ENCODE measurements around the gene ZGRF1. TPM values are rescaled to one million over a fixed set of nuclear protein-coding genes. Genes with fewer than 3 reads are reported as not detected.

Gene ZGRF1
- total RNA-seq, 1 donor from 2014 or later = 4.4 TPM

- no peak overlapping the region for H3K4me3 ChIP-seq (ENCODE audit: low read depth, low read length)
- H3K27me3 ChIP-seq (ENCODE audit: control insufficient read depth, insufficient read depth, low read length) = peaks cover 85% of the 10 kb centered on the region
- DNase-seq (ENCODE audit: low read depth) = no peak
- no peaks in the 10 kb centered on the region for H3K36me3 ChIP-seq (ENCODE audit: control insufficient read depth, insufficient read depth, low read length)
- TF ChIP-seq CTCF (IDR thresholded peaks at IDR 0.05; ENCODE audit: insufficient read depth, low read length, poor library complexity, severe bottlenecking) = no peak
These were observed 116.8 kb downstream of the ZGRF1 start for GRCh38 chr4:112519689-112520597.

GRCh38 chr4:112518675-112519074 lies 118.0 kb downstream of the ZGRF1 start:
- TF ChIP-seq CTCF (IDR thresholded peaks at IDR 0.05; ENCODE audit: insufficient read depth, low read length, poor library complexity, severe bottlenecking) = no peak
- H3K36me3 ChIP-seq (ENCODE audit: control insufficient read depth, insufficient read depth, low read length) = no peaks in the 10 kb centered on the region
- peaks cover 89% of the 10 kb centered on the region for H3K27me3 ChIP-seq (ENCODE audit: control insufficient read depth, insufficient read depth, low read length)
- H3K4me3 ChIP-seq (ENCODE audit: low read depth, low read length) = no peak overlapping the region
- DNase-seq (ENCODE audit: low read depth) = no peak

DNA sequence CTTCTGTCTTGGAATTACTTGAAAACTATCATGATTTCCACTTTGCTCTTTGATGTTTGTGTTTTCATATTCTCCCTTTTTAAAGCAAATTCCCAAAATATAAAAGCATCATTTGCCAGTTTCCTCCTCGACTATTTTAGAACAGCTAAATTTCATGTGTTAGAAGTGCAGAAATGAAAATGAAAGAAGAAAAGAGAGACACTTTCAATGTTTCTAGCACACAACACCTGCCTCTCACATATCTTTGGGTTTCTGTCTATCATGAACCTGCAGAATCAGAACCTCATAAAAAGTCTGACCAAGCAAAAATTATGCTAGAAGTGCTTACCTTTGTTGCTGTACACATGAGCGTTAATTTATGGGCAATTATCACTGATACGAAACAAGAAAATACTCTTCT lies 118.8 kb downstream of the ZGRF1 start:
- no peak for DNase-seq (ENCODE audit: low read depth)
- H3K36me3 ChIP-seq (ENCODE audit: control insufficient read depth, insufficient read depth, low read length) = no peaks in the 10 kb centered on the region
- H3K4me3 ChIP-seq (ENCODE audit: low read depth, low read length) = no peak overlapping the region
- TF ChIP-seq CTCF (IDR thresholded peaks at IDR 0.05; ENCODE audit: insufficient read depth, low read length, poor library complexity, severe bottlenecking) = no peak
- H3K27me3 ChIP-seq (ENCODE audit: control insufficient read depth, insufficient read depth, low read length) = peaks cover 83% of the 10 kb centered on the region

DNA sequence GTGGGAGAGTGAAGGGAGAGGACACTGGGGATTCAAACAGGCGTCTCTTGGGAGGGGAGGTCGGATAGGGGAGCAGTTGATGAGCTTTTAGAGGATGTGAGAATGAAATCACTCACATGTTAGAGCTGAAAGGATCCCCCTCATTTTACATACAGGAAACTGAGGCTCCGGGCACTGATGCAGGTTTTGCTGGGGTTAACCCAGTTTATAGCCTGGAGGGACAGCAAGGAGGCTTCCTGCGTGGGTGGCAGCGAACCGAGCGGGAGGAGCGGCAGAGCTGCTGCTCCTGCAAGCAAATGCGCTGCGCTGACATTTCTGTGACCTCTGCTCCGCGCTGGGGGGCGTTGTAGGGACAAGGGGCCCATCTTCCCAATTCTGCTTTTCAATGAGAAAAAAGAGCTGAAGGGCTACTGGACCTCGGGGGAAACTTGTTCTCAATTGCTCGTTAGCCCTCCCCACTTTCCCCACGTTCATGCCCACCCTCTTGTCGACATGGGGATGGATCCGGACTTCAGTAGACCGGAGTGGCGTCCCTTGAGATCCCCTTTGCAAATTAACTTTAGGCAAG lies 119.6 kb downstream of the ZGRF1 start:
- Histone ChIP-seq H3K36me3 (ENCODE audit: control insufficient read depth, insufficient read depth, low read length) (no peaks in the 10 kb centered on the region), H3K27me3 (ENCODE audit: control insufficient read depth, insufficient read depth, low read length) (peaks cover 79% of the 10 kb centered on the region), H3K4me3 (ENCODE audit: low read depth, low read length) (no peak overlapping the region)
- no peak for TF ChIP-seq CTCF (IDR thresholded peaks at IDR 0.05; ENCODE audit: insufficient read depth, low read length, poor library complexity, severe bottlenecking)
- no peak for DNase-seq (ENCODE audit: low read depth)

GRCh38 chr4:112516471-112517066 lies 120.1 kb downstream of the ZGRF1 start:
- no peaks in the 10 kb centered on the region for H3K36me3 ChIP-seq (ENCODE audit: control insufficient read depth, insufficient read depth, low read length)
- no peak overlapping the region for H3K4me3 ChIP-seq (ENCODE audit: low read depth, low read length)
- no peak for DNase-seq (ENCODE audit: low read depth)
- peaks cover 78% of the 10 kb centered on the region for H3K27me3 ChIP-seq (ENCODE audit: control insufficient read depth, insufficient read depth, low read length)
- no peak for TF ChIP-seq CTCF (IDR thresholded peaks at IDR 0.05; ENCODE audit: insufficient read depth, low read length, poor library complexity, severe bottlenecking)
